Fibroblast of skin of left quadriceps (primary cell): Measurements from ENCODE around the gene RAB3C.

Experiments
- DNase-seq, 2 experiments: peaks; one replicate each; pipeline ENCODE4 v3.0.0-alpha.2; 2013; ENCODE audit warnings: low read depth in 2 of 2

The RAB3C gene

GRCh38 chr5:58885260-58885659 lies 302.4 kb downstream of the RAB3C start:
- DNase-seq, result no peak

- peak; percentile 30 to 39 for DNase-seq
Observed at GRCh38 chr5:58886315-58887207, 303.7 kb downstream of the RAB3C start.

- DNase-seq, result no peak
Observed at GRCh38 chr5:58887311-58887710, 304.4 kb downstream of the RAB3C start.

GRCh38 chr5:58887721-58888409 lies 305.0 kb downstream of the RAB3C start:
- DNase-seq, result no peak

GRCh38 chr5:58890265-58890664 lies 307.4 kb downstream of the RAB3C start:
- DNase-seq, result no peak

- no peak for DNase-seq
Observed at GRCh38 chr5:58890701-58891085, 307.8 kb downstream of the RAB3C start.

GRCh38 chr5:58891086-58891970 lies 308.5 kb downstream of the RAB3C start:
- DNase-seq, result peak; percentile 79

- DNase-seq, result no peak
Observed at GRCh38 chr5:58891971-58892343, 309.1 kb downstream of the RAB3C start.

GRCh38 chr5:58893551-58893950 lies 310.7 kb downstream of the RAB3C start:
- no peak for DNase-seq

- no peak for DNase-seq
Observed at GRCh38 chr5:58898006-58898405, 315.1 kb downstream of the RAB3C start.

GRCh38 chr5:58898538-58898937 lies 315.7 kb downstream of the RAB3C start:
- DNase-seq, result no peak

GRCh38 chr5:58901271-58901670 lies 318.4 kb downstream of the RAB3C start:
- no peak for DNase-seq

- no peak for DNase-seq
Observed at GRCh38 chr5:58902305-58902704, 319.4 kb downstream of the RAB3C start.

- DNase-seq, result no peak
Observed at GRCh38 chr5:58902765-58903164, 319.9 kb downstream of the RAB3C start.

- no peak for DNase-seq
Observed at GRCh38 chr5:58904737-58905136, 321.9 kb downstream of the RAB3C start.

GRCh38 chr5:58905944-58906343 lies 323.1 kb downstream of the RAB3C start:
- DNase-seq, result no peak
